CD4-positive, alpha-beta T cell (primary cell): ENCODE data around the gene KLC1. TPM values are rescaled to one million over a fixed set of nuclear protein-coding genes. Genes with fewer than 3 reads are reported as not detected.

ENCODE experiments used
- ATAC-seq: fragments of 200-7000 bp; cut with Tn5 transposase; one replicate; pipeline ENCODE4 v1.10.0; 2022; ENCODE audit warnings: mild to moderate bottlenecking; ENCODE audit not compliant: poor library complexity
- CTCF ChIA-PET: fragments of 350-600 bp; sonication (Branson Sonifier 250); formaldehyde crosslinking; loops from one replicate; lab custom pipeline; 2021; ENCODE audit warnings: antibody characterized with exemption, inconsistent platforms; lab: Charles Lee
- POLR2A ChIA-PET: fragments of 350-600 bp; sonication (Branson Sonifier 250); formaldehyde crosslinking; loops from one replicate; lab custom pipeline; 2021; ENCODE audit warnings: antibody characterized with exemption, inconsistent platforms; lab: Charles Lee
- DNase-seq, 14 experiments: peaks; one replicate each; pipeline ENCODE4 v3.0.0-alpha.2; 2013 to 2020; ENCODE audit warnings: mixed read lengths in 2 of 14
- H3K27ac ChIP-seq, 2 donors: one replicate each; pipeline versions ENCODE4 v1.5.1 to v1.7.0; 2013; ENCODE audit warnings: low read length in 2 of 2, low read depth in 1 of 2, mild to moderate bottlenecking in 1 of 2
- H3K27me3 ChIP-seq, 2 experiments: 1 replicate in 1 of 2; 2 replicates in 1 of 2; pipeline versions ENCODE4 v1.6.1 to v1.7.0; 2013; ENCODE audit warnings: low read length in 2 of 2, control low read depth in 1 of 2, mild to moderate bottlenecking in 1 of 2, moderate library complexity in 1 of 2; ENCODE audit not compliant: insufficient read depth in 2 of 2, control insufficient read depth in 1 of 2
- H3K36me3 ChIP-seq: one replicate; pipeline ENCODE4 v1.6.1; 2013; ENCODE audit warnings: low read length, control low read depth; ENCODE audit not compliant: insufficient read depth
- H3K4me1 ChIP-seq: one replicate; pipeline ENCODE4 v1.6.1; 2013; ENCODE audit warnings: low read length, control low read depth; ENCODE audit not compliant: insufficient read depth
- H3K4me3 ChIP-seq: one replicate; pipeline ENCODE4 v1.5.1; 2013; ENCODE audit warnings: mild to moderate bottlenecking, low read length, moderate library complexity
- H3K9me3 ChIP-seq, 2 experiments: 1 replicate in 1 of 2; 2 replicates in 1 of 2; pipeline versions ENCODE4 v1.6.1 to v1.7.0; 2013; ENCODE audit warnings: low read length in 2 of 2, mild to moderate bottlenecking in 2 of 2, control low read depth in 1 of 2, moderate library complexity in 1 of 2; ENCODE audit not compliant: control insufficient read depth in 1 of 2, insufficient read depth in 1 of 2
- H3K27ac Mint-ChIP-seq: one replicate; pipeline ENCODE4 v1.8.0; 2020; ENCODE audit warnings: mixed read lengths
- H3K27me3 Mint-ChIP-seq: one replicate; pipeline ENCODE4 v1.8.0; 2021; ENCODE audit warnings: mixed read lengths
- H3K36me3 Mint-ChIP-seq: one replicate; pipeline ENCODE4 v1.8.0; 2021; ENCODE audit warnings: low read depth, mixed read lengths
- H3K4me1 Mint-ChIP-seq: one replicate; pipeline ENCODE4 v1.8.0; 2021; ENCODE audit warnings: low read depth, mixed read lengths
- H3K4me3 Mint-ChIP-seq: one replicate; pipeline ENCODE4 v1.8.0; 2020; ENCODE audit warnings: mild to moderate bottlenecking, mixed read lengths
- H3K9me3 Mint-ChIP-seq: one replicate; pipeline ENCODE4 v1.8.0; 2020; ENCODE audit warnings: mixed read lengths
- intact Hi-C, 2 experiments: fragments of 100-400 bp; cut with DNase I in 1 of 2; cut with micrococcal nuclease in 1 of 2; formaldehyde crosslinking; loops; one replicate each; pipeline versions ENCODE4 v1.15.1 to v1.9.0; 2023 to 2025; cut with DNase I, micrococcal nuclease
- total RNA-seq, 174 experiments: library from RNA in 2 of 174; stranded (reverse) in 2 of 174; gene quantifications; one replicate each; pipeline ENCODE4 v1.2.3 and lab custom pipeline; 2021 to 2026
- TF ChIP-seq, protein P1 (sequence below): fragments of 200-600 bp; IDR thresholded peaks from one replicate; pipeline ENCODE4 v1.8.0; 2022; ENCODE audit warnings: antibody characterized with exemption, mild to moderate bottlenecking

The KLC1 gene
- total RNA-seq, 2 experiments from 2014 or later, result 111 to 119 TPM

DNA sequence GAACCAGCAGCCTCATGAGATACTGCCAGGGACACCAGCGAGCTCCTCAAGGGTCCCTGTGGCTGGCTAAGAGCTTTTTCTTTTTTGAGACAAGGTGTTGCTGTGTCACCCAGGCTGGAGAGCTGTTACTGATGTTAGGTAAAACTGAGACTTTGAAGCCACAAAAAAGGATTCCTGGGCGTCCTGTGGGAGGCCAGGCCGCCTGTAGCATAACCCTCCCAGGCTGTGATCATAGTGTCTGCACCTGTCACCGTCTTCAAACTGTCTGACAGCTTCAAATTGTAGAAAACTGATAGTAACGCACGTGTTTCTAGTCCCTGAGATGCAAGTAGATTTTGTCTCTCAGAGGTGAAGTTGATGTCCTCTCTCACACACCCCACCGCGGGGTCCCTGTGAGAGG is 90.7 kb downstream of the KLC1 start:
- Histone ChIP-seq H3K27me3 (no peaks in the 10 kb centered on the region), H3K9me3 (no peaks in the 10 kb centered on the region), H3K36me3 (no peaks in the 10 kb centered on the region), H3K4me1 (peaks cover 19% of the 10 kb centered on the region), H3K4me3 (no peak overlapping the region), H3K27ac (no peak overlapping the region)
- ChIA-PET POLR2A (no interaction called here), CTCF (no interaction called here)
- H3K4me3 Mint-ChIP-seq, result peak overlapping the region; percentile 62
- DNase-seq, result no peak
- TF ChIP-seq, protein P1, sequence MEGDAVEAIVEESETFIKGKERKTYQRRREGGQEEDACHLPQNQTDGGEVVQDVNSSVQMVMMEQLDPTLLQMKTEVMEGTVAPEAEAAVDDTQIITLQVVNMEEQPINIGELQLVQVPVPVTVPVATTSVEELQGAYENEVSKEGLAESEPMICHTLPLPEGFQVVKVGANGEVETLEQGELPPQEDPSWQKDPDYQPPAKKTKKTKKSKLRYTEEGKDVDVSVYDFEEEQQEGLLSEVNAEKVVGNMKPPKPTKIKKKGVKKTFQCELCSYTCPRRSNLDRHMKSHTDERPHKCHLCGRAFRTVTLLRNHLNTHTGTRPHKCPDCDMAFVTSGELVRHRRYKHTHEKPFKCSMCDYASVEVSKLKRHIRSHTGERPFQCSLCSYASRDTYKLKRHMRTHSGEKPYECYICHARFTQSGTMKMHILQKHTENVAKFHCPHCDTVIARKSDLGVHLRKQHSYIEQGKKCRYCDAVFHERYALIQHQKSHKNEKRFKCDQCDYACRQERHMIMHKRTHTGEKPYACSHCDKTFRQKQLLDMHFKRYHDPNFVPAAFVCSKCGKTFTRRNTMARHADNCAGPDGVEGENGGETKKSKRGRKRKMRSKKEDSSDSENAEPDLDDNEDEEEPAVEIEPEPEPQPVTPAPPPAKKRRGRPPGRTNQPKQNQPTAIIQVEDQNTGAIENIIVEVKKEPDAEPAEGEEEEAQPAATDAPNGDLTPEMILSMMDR, result no peak
- no peak for ATAC-seq
- H3K27ac Mint-ChIP-seq, result no peak overlapping the region
- intact Hi-C loops, result loop anchor here in 1 of 2 experiments (5.0 to 10.0 kb wide), 3 partner anchors 157 to 1035 kb away; partner anchors contain the start of genes BAG5, COA8 and SIVA1
- H3K36me3 Mint-ChIP-seq, result peaks cover 5% of the 10 kb centered on the region
- H3K9me3 Mint-ChIP-seq, result no peaks in the 10 kb centered on the region
- H3K4me1 Mint-ChIP-seq, result peaks cover 40% of the 10 kb centered on the region
- no peaks in the 10 kb centered on the region for H3K27me3 Mint-ChIP-seq

DNA sequence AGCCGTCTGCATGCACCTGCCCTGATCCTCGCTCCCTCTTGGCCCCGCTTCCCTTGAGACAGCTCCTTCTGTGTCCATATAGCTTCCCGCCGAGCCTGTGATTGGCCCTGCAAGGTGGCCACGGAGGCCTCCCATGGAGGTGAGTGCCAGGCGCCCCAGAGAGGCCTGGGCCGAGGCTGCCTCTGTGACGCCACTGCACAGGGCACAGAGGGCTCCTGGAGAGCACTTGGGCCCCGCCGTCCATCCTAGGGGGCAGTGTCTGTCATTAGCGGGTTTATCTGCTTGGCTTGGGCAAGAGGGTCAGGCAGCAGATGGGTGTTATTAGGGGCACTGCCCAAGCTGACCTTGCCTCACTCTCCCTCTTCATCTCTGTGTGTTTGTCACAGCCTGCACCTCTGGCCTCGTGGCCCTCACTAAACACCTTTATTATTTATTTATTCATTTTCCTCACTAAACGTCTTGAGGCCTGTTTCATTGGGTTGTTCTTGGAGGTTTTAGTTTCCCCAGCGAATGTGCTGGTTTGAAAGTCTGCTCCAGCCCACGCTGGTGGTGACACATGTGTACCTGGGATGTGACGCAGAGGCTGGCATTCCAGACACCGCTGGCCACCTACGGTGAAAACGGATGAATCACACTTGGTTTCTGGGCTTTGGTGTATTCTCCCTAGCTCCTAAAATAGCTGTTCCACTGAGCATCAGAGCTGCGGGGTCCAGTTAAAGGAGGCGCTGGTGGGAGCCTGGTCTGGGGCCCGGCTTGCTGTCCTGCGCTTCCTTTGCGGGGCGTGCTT is 92.5 kb downstream of the KLC1 start:
- no peak for DNase-seq
- no peaks in the 10 kb centered on the region for H3K27me3 ChIP-seq
- CTCF ChIA-PET, result interaction anchor here (0.7 kb wide), 1 partner anchor 17 kb away, joined by 4 read pairs; no protein-coding TSS in a partner anchor
- no peaks in the 10 kb centered on the region for H3K9me3 ChIP-seq
- H3K4me3 ChIP-seq, result no peak overlapping the region
- peaks cover 13% of the 10 kb centered on the region for H3K4me1 ChIP-seq
- ATAC-seq, result no peak
- no peaks in the 10 kb centered on the region for H3K36me3 ChIP-seq
- no peaks in the 10 kb centered on the region for H3K36me3 Mint-ChIP-seq
- no peak overlapping the region for H3K4me3 Mint-ChIP-seq
- no peak overlapping the region for H3K27ac ChIP-seq
- H3K9me3 Mint-ChIP-seq, result no peaks in the 10 kb centered on the region
- H3K4me1 Mint-ChIP-seq, result peaks cover 35% of the 10 kb centered on the region
- no peaks in the 10 kb centered on the region for H3K27me3 Mint-ChIP-seq
- H3K27ac Mint-ChIP-seq, result no peak overlapping the region
- TF ChIP-seq, protein P1, result no peak
- intact Hi-C loops, result no loop called here
- POLR2A ChIA-PET, result interaction anchor here (0.7 kb wide), 1 partner anchor 54 kb away, joined by 3 read pairs; no protein-coding TSS in a partner anchor

DNA sequence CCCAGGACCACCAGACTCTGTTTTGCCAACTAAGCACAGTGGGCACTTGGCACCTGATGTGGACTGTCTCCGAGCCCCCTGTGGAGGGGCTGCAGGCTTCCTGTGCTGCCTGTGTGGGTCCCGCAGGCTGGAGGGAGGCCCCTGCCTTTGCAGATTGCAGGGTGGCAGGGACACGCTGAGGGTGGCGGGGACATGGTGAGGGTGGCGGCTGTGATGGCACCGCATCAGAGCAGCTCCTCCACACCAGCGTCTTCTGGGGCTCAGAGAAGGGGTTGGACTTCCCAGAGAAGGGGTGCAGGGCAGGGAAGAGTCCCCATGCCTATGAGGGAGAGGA is 94.7 kb downstream of the KLC1 start:
- Mint-ChIP-seq H3K4me3 (no peak overlapping the region), H3K27ac (no peak overlapping the region), H3K27me3 (no peaks in the 10 kb centered on the region), H3K4me1 (peaks cover 16% of the 10 kb centered on the region), H3K9me3 (no peaks in the 10 kb centered on the region), H3K36me3 (peaks cover 2% of the 10 kb centered on the region)
- TF ChIP-seq, protein P1, result no peak
- ChIA-PET CTCF (no interaction called here), POLR2A (no interaction called here)
- Histone ChIP-seq H3K27me3 (no peaks in the 10 kb centered on the region), H3K36me3 (peaks cover 10% of the 10 kb centered on the region), H3K4me1 (peaks cover 8% of the 10 kb centered on the region), H3K4me3 (no peak overlapping the region), H3K27ac (no peak overlapping the region), H3K9me3 (no peaks in the 10 kb centered on the region)
- DNase-seq (no peak), ATAC-seq (no peak)
- intact Hi-C loops, result no loop called here
